ENCODE measurements around the gene LRRC61.

DNA sequence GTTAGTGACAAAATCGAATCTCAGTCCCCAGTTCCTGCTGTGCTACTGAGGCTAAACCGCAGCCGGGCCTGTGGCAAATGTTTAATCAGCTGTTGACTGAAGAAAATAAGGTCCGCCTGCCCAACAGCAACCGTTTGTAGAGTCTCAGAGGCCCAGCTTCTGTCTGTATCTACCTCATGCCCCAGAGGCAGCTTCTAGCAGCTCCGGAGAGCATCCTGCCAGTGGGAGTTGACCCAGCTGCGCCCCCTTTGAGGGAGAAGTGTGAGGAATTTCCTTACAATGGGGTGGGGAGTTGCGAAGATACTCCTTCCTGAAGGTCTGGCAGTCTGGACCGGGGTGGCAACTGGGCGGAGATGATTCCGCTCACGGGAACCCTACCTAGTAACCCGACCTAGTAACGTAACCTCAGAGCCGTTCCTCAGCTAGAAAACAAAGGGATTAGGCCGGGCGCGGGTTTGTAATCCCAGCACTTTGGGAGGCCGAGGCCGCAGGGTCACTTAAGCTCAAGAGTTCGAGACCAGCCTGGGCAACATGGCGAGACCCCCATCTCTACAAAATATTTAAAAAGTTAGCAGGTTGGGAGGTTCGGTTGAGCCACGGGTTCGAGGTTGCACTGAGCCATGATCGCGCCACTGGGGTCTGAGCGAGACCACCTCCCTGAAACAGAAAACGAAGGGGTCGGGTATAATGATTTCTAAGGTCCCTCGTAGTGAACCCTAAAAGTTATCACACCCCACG, 55.1 kb downstream of the LRRC61 start:
- TF ChIP-seq CTCF (IDR thresholded peaks at IDR 0.05) (peak in 6 of 12 donors; percentile 9 to 38 (median 22)), POLR2A (IDR thresholded peaks at IDR 0.05) (no peak)
